GM12891 (cell line): ENCODE data around the gene HLCS.
A peak's percentile ranks its signal among the peaks of the same experiment; 100 is the strongest.

Experiments
- DNase-seq: peaks from one replicate; pipeline ENCODE4 v3.0.0; 2011; ENCODE audit warnings: low spot score; ENCODE audit not compliant: insufficient read length
- FAIRE-seq: peaks from 2 replicates; lab custom pipeline; 2011; peaks lifted over from hg19 to GRCh38; lab: Jason Lieb, UNC
- PAX5 ChIP-seq: IDR thresholded peaks from 2 replicates; pipeline ENCODE4 v1.6.1; 2011; ENCODE audit warnings: low read length, moderate library complexity, mild to moderate bottlenecking; ENCODE audit not compliant: insufficient read depth, severe bottlenecking
- POLR2A ChIP-seq: IDR thresholded peaks from 2 replicates; pipeline ENCODE4 v1.6.1; 2011; ENCODE audit warnings: low read depth, low read length, control low read depth
- POLR2AphosphoS5 ChIP-seq: IDR thresholded peaks from 2 replicates; pipeline ENCODE4 v1.6.1; 2011; ENCODE audit warnings: low read depth, low read length, control low read depth
- POU2F2 ChIP-seq: IDR thresholded peaks from 2 replicates; pipeline ENCODE4 v1.6.1; 2011; ENCODE audit warnings: low read depth, mild to moderate bottlenecking, control low read depth, low read length, moderate library complexity
- SPI1 ChIP-seq: IDR thresholded peaks from 2 replicates; pipeline ENCODE4 v1.6.1; 2011; ENCODE audit warnings: low read depth, low read length, control low read depth
- TAF1 ChIP-seq: IDR thresholded peaks from 2 replicates; pipeline ENCODE4 v1.6.1; 2011; ENCODE audit warnings: low read depth, low read length, control low read depth

The HLCS gene

GRCh38 chr21:36854391-36854790, 112.1 kb downstream of the HLCS start:
- no peak for TF ChIP-seq TAF1
- TF ChIP-seq POLR2A, result no peak
- TF ChIP-seq POLR2AphosphoS5, result no peak
- no peak for TF ChIP-seq PAX5
- TF ChIP-seq SPI1, result no peak
- no peak for TF ChIP-seq POU2F2
- no peak for FAIRE-seq

GRCh38 chr21:36852864-36853263, 113.6 kb downstream of the HLCS start:
- no peak for TF ChIP-seq POU2F2
- no peak for TF ChIP-seq POLR2AphosphoS5
- no peak for TF ChIP-seq POLR2A
- TF ChIP-seq SPI1, result no peak
- no peak for TF ChIP-seq PAX5
- no peak for TF ChIP-seq TAF1
- FAIRE-seq (no peak), DNase-seq (no peak)

More at GRCh38 chr21:36854391-36854790, 112.1 kb downstream of the HLCS start:
- peak; percentile 25 for DNase-seq

- DNase-seq (no peak), FAIRE-seq (no peak)
- TF ChIP-seq TAF1 (no peak), POLR2AphosphoS5 (no peak), POU2F2 (no peak), PAX5 (no peak), POLR2A (no peak)
Observed at GRCh38 chr21:36852293-36852692, 114.2 kb downstream of the HLCS start.

- TF ChIP-seq TAF1 (no peak), POLR2A (no peak), POU2F2 (no peak), POLR2AphosphoS5 (no peak), SPI1 (no peak), PAX5 (no peak)
- DNase-seq (no peak), FAIRE-seq (no peak)
Observed at GRCh38 chr21:36851121-36851520, 115.3 kb downstream of the HLCS start.

GRCh38 chr21:36850372-36850771, 116.1 kb downstream of the HLCS start:
- FAIRE-seq, result no peak
- DNase-seq, result no peak
- no peak for TF ChIP-seq POLR2AphosphoS5
- TF ChIP-seq POLR2A, result no peak
- no peak for TF ChIP-seq TAF1
- TF ChIP-seq POU2F2, result no peak

GRCh38 chr21:36849461-36850105, 116.9 kb downstream of the HLCS start:
- TF ChIP-seq SPI1 (no peak), TAF1 (no peak), PAX5 (no peak), POLR2AphosphoS5 (no peak), POU2F2 (no peak), POLR2A (no peak)
- no peak for FAIRE-seq
- DNase-seq, result no peak

GRCh38 chr21:36848730-36849274, 117.7 kb downstream of the HLCS start:
- DNase-seq (no peak), FAIRE-seq (no peak)
- TF ChIP-seq POLR2AphosphoS5 (no peak), PAX5 (no peak), POU2F2 (no peak), SPI1 (no peak)

GRCh38 chr21:36847189-36847588, 119.3 kb downstream of the HLCS start:
- TF ChIP-seq SPI1 (no peak), PAX5 (no peak), POU2F2 (no peak), POLR2A (no peak), POLR2AphosphoS5 (no peak), TAF1 (no peak)
- DNase-seq, result no peak
- FAIRE-seq, result no peak

- FAIRE-seq (no peak), DNase-seq (no peak)
- TF ChIP-seq POLR2AphosphoS5 (no peak), SPI1 (no peak)
Observed at GRCh38 chr21:36846631-36847030, 119.8 kb downstream of the HLCS start.

GRCh38 chr21:36845790-36846189, 120.7 kb downstream of the HLCS start:
- DNase-seq, result no peak
- no peak for TF ChIP-seq SPI1
- no peak for TF ChIP-seq POU2F2
- TF ChIP-seq TAF1, result no peak
- no peak for TF ChIP-seq POLR2A
- no peak for TF ChIP-seq PAX5
- TF ChIP-seq POLR2AphosphoS5, result no peak
- no peak for FAIRE-seq

- DNase-seq, result no peak
- no peak for FAIRE-seq
- TF ChIP-seq POLR2AphosphoS5 (no peak), SPI1 (no peak)
Observed at GRCh38 chr21:36845070-36845469, 121.4 kb downstream of the HLCS start.
